Prostate gland (tissue), 2 donors: ENCODE results near the gene VPS13C. TPM values are rescaled to one million over a fixed set of nuclear protein-coding genes. Genes with fewer than 3 reads are reported as not detected.

Experiments
- DNase-seq: peaks from one replicate; pipeline ENCODE4 v3.0.0-alpha.2; 2019; ENCODE audit warnings: low spot score
- H3K27ac ChIP-seq, 2 donors: fragments of 200-600 bp; sonication (generic); 2 replicates each; pipeline ENCODE4 v1.5.1; 2017 to 2019
- H3K27me3 ChIP-seq: fragments of 200-600 bp; sonication (generic); replicated peaks from 2 replicates; pipeline ENCODE4 v1.5.1; 2019; ENCODE audit not compliant: insufficient read depth
- H3K36me3 ChIP-seq, 2 donors: fragments of 200-600 bp; sonication (generic); 1 replicate in 1 of 2; 2 replicates in 1 of 2; pipeline versions ENCODE4 v1.5.1 to v1.8.1; 2017 to 2019
- H3K4me1 ChIP-seq: fragments of 200-600 bp; sonication (generic); replicated peaks from 2 replicates; pipeline ENCODE4 v1.5.1; 2019
- H3K4me3 ChIP-seq, 2 donors: fragments of 200-600 bp; sonication (generic); 2 replicates each; pipeline ENCODE4 v1.5.1; 2017 to 2019
- H3K9me3 ChIP-seq: fragments of 200-600 bp; sonication (generic); 2 replicates; pipeline ENCODE4 v1.5.1; 2017
- CTCF ChIP-seq, 4 experiments: fragments of 200-600 bp in 2 of 4; fragments of 450-650 bp in 2 of 4; sonication (generic) in 2 of 4; IDR thresholded peaks; 1 replicate in 3 of 4; 2 replicates in 1 of 4; pipeline ENCODE4 v1.5.1; 2016 to 2019; ENCODE audit warnings: antibody characterized with exemption in 4 of 4, mild to moderate bottlenecking in 2 of 4, moderate library complexity in 2 of 4
- POLR2A ChIP-seq: fragments of 450-650 bp; IDR thresholded peaks from one replicate; pipeline ENCODE4 v1.6.1; 2016; ENCODE audit warnings: antibody characterized with exemption, mild to moderate bottlenecking
- POLR2AphosphoS5 ChIP-seq: sonication (generic); formaldehyde crosslinking; IDR thresholded peaks from one replicate; pipeline ENCODE4 v1.6.1; 2017; ENCODE audit warnings: antibody characterized with exemption
- WGBS: methylation state at CpG from one replicate; pipeline ENCODE4 v1.1.5; 2018; 5-methylcytosine and 5-hydroxymethylcytosine counted together
- intact Hi-C: fragments of 100-400 bp; cut with DNase I; formaldehyde crosslinking; loops from one replicate; pipeline ENCODE4 v1.14.2; 2022
- total RNA-seq, 2 donors: library from RNA; depleted of rRNA; stranded (reverse); fragments of >200 nt; gene quantifications; one replicate each; pipeline ENCODE4 v1.1.0, GENCODE V29; 2016

The VPS13C gene
- total RNA-seq, 2 donors from 2014 or later, result 53.5 to 60.2 TPM

GRCh38 chr15:61832223-61832622, 228.0 kb downstream of the VPS13C start:
- TF ChIP-seq CTCF (IDR thresholded peaks at IDR 0.05) (no peak), POLR2AphosphoS5 (no peak), POLR2A (no peak)
- no peaks in the 10 kb centered on the region for H3K4me1 ChIP-seq
- H3K27me3 ChIP-seq, result no peaks in the 10 kb centered on the region
- no peaks in the 10 kb centered on the region for H3K36me3 ChIP-seq
- no peak for DNase-seq
- H3K4me3 ChIP-seq, result no peak overlapping the region
- H3K9me3 ChIP-seq, result no peaks in the 10 kb centered on the region
- 95% methylated on average over 6 of the region's 6 CpGs for WGBS
- H3K27ac ChIP-seq, result no peak overlapping the region
- intact Hi-C loops, result loop anchor here (5.0 to 10.0 kb wide), 3 partner anchors 917 to 1325 kb away; no protein-coding TSS in a partner anchor

- no peak for DNase-seq
- Histone ChIP-seq H3K4me3 (no peak overlapping the region), H3K36me3 (no peaks in the 10 kb centered on the region), H3K4me1 (no peaks in the 10 kb centered on the region), H3K27me3 (no peaks in the 10 kb centered on the region), H3K27ac (no peak overlapping the region), H3K9me3 (no peaks in the 10 kb centered on the region)
- TF ChIP-seq POLR2AphosphoS5 (no peak), POLR2A (no peak), CTCF (IDR thresholded peaks at IDR 0.05) (no peak)
- 90% methylated on average over 10 of the region's 10 CpGs for WGBS
- intact Hi-C loops, result loop anchor here (5.0 to 10.0 kb wide), 3 partner anchors 917 to 1324 kb away; no protein-coding TSS in a partner anchor
Measured at GRCh38 chr15:61831505-61831921, 228.7 kb downstream of the VPS13C start.

- intact Hi-C loops, result loop anchor here (5.0 to 10.0 kb wide), 3 partner anchors 916 to 1323 kb away; no protein-coding TSS in a partner anchor
- 90% methylated on average over 12 of the region's 12 CpGs for WGBS
- TF ChIP-seq POLR2A, result no peak
- no peak for TF ChIP-seq CTCF (IDR thresholded peaks at IDR 0.05)
- TF ChIP-seq POLR2AphosphoS5, result no peak
- Histone ChIP-seq H3K27me3 (no peaks in the 10 kb centered on the region), H3K27ac (no peak overlapping the region), H3K4me1 (no peaks in the 10 kb centered on the region), H3K9me3 (no peaks in the 10 kb centered on the region), H3K4me3 (no peak overlapping the region), H3K36me3 (no peaks in the 10 kb centered on the region)
- no peak for DNase-seq
Measured at GRCh38 chr15:61830536-61831330, 229.5 kb downstream of the VPS13C start.

- no peak for DNase-seq
- Histone ChIP-seq H3K4me3 (no peak overlapping the region), H3K4me1 (no peaks in the 10 kb centered on the region), H3K9me3 (no peaks in the 10 kb centered on the region), H3K27me3 (no peaks in the 10 kb centered on the region), H3K36me3 (no peaks in the 10 kb centered on the region), H3K27ac (no peak overlapping the region)
- TF ChIP-seq POLR2AphosphoS5 (no peak), POLR2A (no peak), CTCF (IDR thresholded peaks at IDR 0.05) (no peak)
- intact Hi-C loops, result no loop called here
- WGBS, result 81% methylated on average over 7 of the region's 7 CpGs
Measured at GRCh38 chr15:61829514-61829889, 230.7 kb downstream of the VPS13C start.
